B cell (primary cell): ENCODE results near the gene PTCD1. TPM values are rescaled to one million over a fixed set of nuclear protein-coding genes. Genes with fewer than 3 reads are reported as not detected.

Source experiments
- ATAC-seq: fragments of 200-7000 bp; cut with Tn5 transposase; one replicate; pipeline ENCODE4 v1.10.0; 2021; ENCODE audit warnings: low read depth, mild to moderate bottlenecking, moderate number of reproducible peaks, moderate library complexity
- CTCF ChIA-PET: fragments of 350-600 bp; sonication (Branson Sonifier 250); formaldehyde crosslinking; loops from one replicate; lab custom pipeline; 2021; ENCODE audit warnings: antibody characterized with exemption, inconsistent platforms; lab: Charles Lee
- POLR2A ChIA-PET: fragments of 350-600 bp; sonication (Branson Sonifier 250); formaldehyde crosslinking; loops from one replicate; lab custom pipeline; 2021; ENCODE audit warnings: antibody characterized with exemption; lab: Charles Lee
- DNase-seq: peaks from one replicate; pipeline ENCODE4 v3.0.0; 2013
- H2AFZ ChIP-seq: 2 replicates; pipeline ENCODE4 v1.6.1; 2012; ENCODE audit warnings: mild to moderate bottlenecking, low read depth, low read length; ENCODE audit not compliant: insufficient read depth, poor library complexity, severe bottlenecking
- H3K27ac ChIP-seq, 2 donors: 1 replicate in 1 of 2; 2 replicates in 1 of 2; pipeline ENCODE4 v1.5.1; 2012 to 2013; ENCODE audit warnings: low read length in 2 of 2, mild to moderate bottlenecking in 2 of 2, moderate library complexity in 1 of 2
- H3K27me3 ChIP-seq, 4 experiments: fragments of 200-600 bp in 1 of 4; sonication (generic) in 1 of 4; replicated peaks in 1 of 4; 1 replicate in 2 of 4; 2 replicates in 2 of 4; pipeline versions ENCODE4 v1.6.1 to v1.7.0; 2013 to 2016; ENCODE audit warnings: low read length in 3 of 4, mild to moderate bottlenecking in 2 of 4, mixed read lengths in 1 of 4, moderate library complexity in 1 of 4; ENCODE audit not compliant: insufficient read depth in 4 of 4, control insufficient read depth in 3 of 4; ENCODE audit errors: control extremely low read depth in 1 of 4
- H3K36me3 ChIP-seq, 2 experiments: replicated peaks in 1 of 2; 1 replicate in 1 of 2; 2 replicates in 1 of 2; pipeline versions ENCODE4 v1.6.1 to v1.7.1; 2013; ENCODE audit warnings: low read length in 1 of 2; ENCODE audit not compliant: insufficient read depth in 2 of 2, control insufficient read depth in 1 of 2; ENCODE audit errors: control extremely low read depth in 1 of 2, extremely low read depth in 1 of 2
- H3K4me1 ChIP-seq, 2 donors: fragments of 200-600 bp in 1 of 2; sonication (generic) in 1 of 2; 1 replicate in 1 of 2; 2 replicates in 1 of 2; pipeline versions ENCODE4 v1.5.1 to v1.6.1; 2013 to 2017; ENCODE audit warnings: low read length in 2 of 2; ENCODE audit not compliant: control insufficient read depth in 2 of 2, insufficient read depth in 2 of 2
- H3K4me2 ChIP-seq: replicated peaks from 2 replicates; pipeline ENCODE3; 2012; ENCODE audit warnings: mild to moderate bottlenecking, low read depth, low read length; ENCODE audit not compliant: poor library complexity, severe bottlenecking
- H3K4me3 ChIP-seq, 5 experiments: fragments of 200-600 bp in 1 of 5; sonication (generic) in 1 of 5; 1 replicate in 3 of 5; 2 replicates in 2 of 5; pipeline versions ENCODE4 v1.5.1 to v1.7.0; 2011 to 2016; ENCODE audit warnings: low read length in 4 of 5, mild to moderate bottlenecking in 4 of 5, low read depth in 2 of 5, control low read depth in 1 of 5, moderate library complexity in 1 of 5; ENCODE audit not compliant: insufficient read depth in 1 of 5; ENCODE audit errors: control extremely low read depth in 1 of 5, extremely low read depth in 1 of 5
- H3K79me2 ChIP-seq: fragments of 200-600 bp; sonication (generic); one replicate; pipeline ENCODE4 v1.6.0; 2016; ENCODE audit warnings: low read length; ENCODE audit not compliant: control insufficient read depth, insufficient read depth
- H3K9ac ChIP-seq: fragments of 200-600 bp; sonication (generic); 2 replicates; pipeline ENCODE4 v1.6.1; 2017; ENCODE audit warnings: mild to moderate bottlenecking, low read length, moderate library complexity
- H3K9me3 ChIP-seq, 3 donors: one replicate each; pipeline versions ENCODE4 v1.6.1 to v1.7.1; 2013; ENCODE audit warnings: low read length in 2 of 3; ENCODE audit not compliant: control insufficient read depth in 2 of 3, insufficient read depth in 1 of 3; ENCODE audit errors: control extremely low read depth in 1 of 3
- H4K20me1 ChIP-seq: 2 replicates; pipeline ENCODE4 v1.6.0; 2012; ENCODE audit warnings: mild to moderate bottlenecking, low read length; ENCODE audit not compliant: insufficient read depth, control insufficient read depth, poor library complexity, severe bottlenecking
- H3K27ac Mint-ChIP-seq: one replicate; pipeline ENCODE4 v1.8.0; 2021; ENCODE audit warnings: mixed read lengths
- H3K27me3 Mint-ChIP-seq: one replicate; pipeline ENCODE4 v1.8.0; 2021; ENCODE audit warnings: mixed read lengths
- H3K4me1 Mint-ChIP-seq: one replicate; pipeline ENCODE4 v1.8.0; 2021; ENCODE audit warnings: mixed read lengths
- H3K4me3 Mint-ChIP-seq: one replicate; pipeline ENCODE4 v1.8.0; 2021; ENCODE audit warnings: mixed read lengths
- H3K9me3 Mint-ChIP-seq: one replicate; pipeline ENCODE4 v1.8.0; 2022; ENCODE audit warnings: mixed read lengths; ENCODE audit not compliant: insufficient read depth
- CTCF ChIP-seq: fragments of 200-600 bp; IDR thresholded peaks from one replicate; pipeline ENCODE4 v1.8.0; 2022; ENCODE audit warnings: antibody characterized with exemption, mild to moderate bottlenecking
- EZH2 ChIP-seq: IDR thresholded peaks from 2 replicates; pipeline ENCODE4 v1.6.1; 2012; ENCODE audit warnings: borderline replicate concordance, low read depth, mild to moderate bottlenecking, moderate library complexity, low read length; ENCODE audit not compliant: insufficient read depth, poor library complexity, severe bottlenecking
- WGBS: methylation state at CpG from one replicate; pipeline ENCODE4 v1.1.5; 2013; ENCODE audit warnings: missing lambda C conversion rate; ENCODE audit not compliant: insufficient coverage; 5-methylcytosine and 5-hydroxymethylcytosine counted together
- intact Hi-C: fragments of 100-400 bp; cut with micrococcal nuclease; formaldehyde crosslinking; loops from one replicate; pipeline ENCODE4 v1.10.0; 2022
- polyA plus RNA-seq: library from polyadenylated mRNA; depleted of rRNA; stranded (reverse); fragments of >200 nt; gene quantifications from 2 replicates; pipeline ENCODE4 v1.2.3, GENCODE V29; 2012
- total RNA-seq, 2 donors: library from RNA; stranded (reverse); fragments of 120-200 nt in 1 of 2; gene quantifications; 1 replicate in 1 of 2; 2 replicates in 1 of 2; pipeline versions ENCODE4 v1.2.3 to v1.2.4, GENCODE V29; 2013 to 2022

The PTCD1 gene
- total and polyA plus RNA-seq, 2 donors (not counting 1 experiment from before 2014, with no cell fraction given), result 9.7 to 14.8 TPM

GRCh38 chr7:99422625-99423024 lies 16.0 kb downstream of the PTCD1 start:
- H3K9me3 ChIP-seq, result no peaks in the 10 kb centered on the region
- peaks cover 8% of the 10 kb centered on the region for H3K79me2 ChIP-seq
- TF ChIP-seq EZH2, result no peak
- no peak for TF ChIP-seq CTCF
- peaks cover 26% of the 10 kb centered on the region for H4K20me1 ChIP-seq
- H3K9ac ChIP-seq, result no peak overlapping the region
- WGBS, result 84% methylated on average over 4 of the region's 5 CpGs
- Mint-ChIP-seq H3K9me3 (no peaks in the 10 kb centered on the region), H3K4me1 (no peaks in the 10 kb centered on the region), H3K27me3 (no peaks in the 10 kb centered on the region), H3K27ac (no peak overlapping the region), H3K4me3 (no peak overlapping the region)
- H3K27ac ChIP-seq, result no peak overlapping the region
- no peak overlapping the region for H3K4me2 ChIP-seq
- ATAC-seq (no peak), DNase-seq (no peak)
- no peaks in the 10 kb centered on the region for H3K4me1 ChIP-seq
- ChIA-PET CTCF (interaction anchor here (0.8 kb wide), 1 partner anchor 53 kb away, joined by 3 read pairs; no protein-coding TSS in a partner anchor), POLR2A (no interaction called here)
- H3K36me3 ChIP-seq, result peaks cover 6 to 42% of the 10 kb centered on the region in 2 experiments
- H3K4me3 ChIP-seq, result no peak overlapping the region
- H3K27me3 ChIP-seq, result no peaks in the 10 kb centered on the region
- no peak overlapping the region for H2AFZ ChIP-seq
- intact Hi-C loops, result no loop called here

- Histone ChIP-seq H3K27me3 (no peaks in the 10 kb centered on the region), H3K4me2 (no peak overlapping the region), H4K20me1 (peaks cover 31% of the 10 kb centered on the region), H3K4me1 (no peaks in the 10 kb centered on the region), H3K79me2 (peaks cover 11% of the 10 kb centered on the region), H3K9me3 (no peaks in the 10 kb centered on the region), H2AFZ (no peak overlapping the region), H3K4me3 (no peak overlapping the region), H3K27ac (no peak overlapping the region), H3K36me3 (peaks cover 11 to 46% of the 10 kb centered on the region in 2 experiments), H3K9ac (no peak overlapping the region)
- no peak overlapping the region for H3K27ac Mint-ChIP-seq
- CTCF ChIA-PET, result interaction anchor here (0.8 kb wide), 1 partner anchor 52 kb away, joined by 3 read pairs; no protein-coding TSS in a partner anchor
- TF ChIP-seq EZH2 (no peak), CTCF (no peak)
- no peaks in the 10 kb centered on the region for H3K27me3 Mint-ChIP-seq
- H3K4me3 Mint-ChIP-seq, result no peak overlapping the region
- ATAC-seq, result no peak
- H3K9me3 Mint-ChIP-seq, result no peaks in the 10 kb centered on the region
- DNase-seq, result no peak
- H3K4me1 Mint-ChIP-seq, result no peaks in the 10 kb centered on the region
- POLR2A ChIA-PET, result no interaction called here
- WGBS, result over 99% methylated on average over 9 of the region's 11 CpGs
- intact Hi-C loops, result no loop called here
Measured at GRCh38 chr7:99422186-99422585, 16.4 kb downstream of the PTCD1 start.
